ENCODE measurements around the gene SRC.

- TF ChIP-seq, protein P1, sequence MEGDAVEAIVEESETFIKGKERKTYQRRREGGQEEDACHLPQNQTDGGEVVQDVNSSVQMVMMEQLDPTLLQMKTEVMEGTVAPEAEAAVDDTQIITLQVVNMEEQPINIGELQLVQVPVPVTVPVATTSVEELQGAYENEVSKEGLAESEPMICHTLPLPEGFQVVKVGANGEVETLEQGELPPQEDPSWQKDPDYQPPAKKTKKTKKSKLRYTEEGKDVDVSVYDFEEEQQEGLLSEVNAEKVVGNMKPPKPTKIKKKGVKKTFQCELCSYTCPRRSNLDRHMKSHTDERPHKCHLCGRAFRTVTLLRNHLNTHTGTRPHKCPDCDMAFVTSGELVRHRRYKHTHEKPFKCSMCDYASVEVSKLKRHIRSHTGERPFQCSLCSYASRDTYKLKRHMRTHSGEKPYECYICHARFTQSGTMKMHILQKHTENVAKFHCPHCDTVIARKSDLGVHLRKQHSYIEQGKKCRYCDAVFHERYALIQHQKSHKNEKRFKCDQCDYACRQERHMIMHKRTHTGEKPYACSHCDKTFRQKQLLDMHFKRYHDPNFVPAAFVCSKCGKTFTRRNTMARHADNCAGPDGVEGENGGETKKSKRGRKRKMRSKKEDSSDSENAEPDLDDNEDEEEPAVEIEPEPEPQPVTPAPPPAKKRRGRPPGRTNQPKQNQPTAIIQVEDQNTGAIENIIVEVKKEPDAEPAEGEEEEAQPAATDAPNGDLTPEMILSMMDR (IDR thresholded peaks at IDR 0.05 in 4 of 5, conservative IDR thresholded peaks at IDR 0.05 in 1 of 5) = no peak
- TF ChIP-seq POLR2A (IDR thresholded peaks at IDR 0.05) = no peak
Observed at GRCh38 chr20:37309936-37310590, 35.9 kb upstream of the SRC start.

Data from gastrocnemius medialis (tissue), 4 donors.